Cardiac muscle cell (in vitro differentiated cells and primary cell): ENCODE measurements around the gene RAMAC. TPM values are rescaled to one million over a fixed set of nuclear protein-coding genes. Genes with fewer than 3 reads are reported as not detected.
"Not testable (repeated sequence)": the region's sequence is repeated elsewhere in the genome, so short reads cannot be mapped to it uniquely, and the experiment has no call there.

Experiments used
- DNase-seq, 2 donors: peaks; one replicate each; pipeline versions ENCODE4 v3.0.0 to v3.0.0-alpha.2; 2010 to 2017; ENCODE audit warnings: low read depth in 1 of 2, low spot score in 1 of 2
- H3K27ac ChIP-seq: fragments of 200-600 bp; sonication (generic); 2 replicates; pipeline ENCODE4 v1.5.1; 2016
- H3K27me3 ChIP-seq: fragments of 200-600 bp; sonication (generic); 2 replicates; pipeline ENCODE4 v1.6.0; 2016; ENCODE audit warnings: control low read depth
- H3K36me3 ChIP-seq: fragments of 200-600 bp; sonication (generic); 2 replicates; pipeline ENCODE4 v1.5.1; 2016; ENCODE audit warnings: control low read depth
- H3K4me1 ChIP-seq: fragments of 200-600 bp; sonication (generic); 2 replicates; pipeline ENCODE4 v1.8.1; 2017; ENCODE audit warnings: low read depth, mild to moderate bottlenecking, mixed run types
- H3K4me3 ChIP-seq: fragments of 200-600 bp; sonication (generic); 2 replicates; pipeline ENCODE4 v1.5.1; 2016; ENCODE audit warnings: mild to moderate bottlenecking
- H3K9me3 ChIP-seq: fragments of 200-600 bp; sonication (generic); 2 replicates; pipeline ENCODE4 v1.5.1; 2017; ENCODE audit warnings: low read depth, mild to moderate bottlenecking, control low read depth
- polyA plus RNA-seq: library from polyadenylated mRNA; unstranded; fragments of >200 nt; fragmentation: Nextera tagmentation; extraction: Ambion mirVana; gene quantifications from 2 replicates; pipeline ENCODE4 v1.2.1, GENCODE V29; 2016
- total RNA-seq: library from RNA; depleted of rRNA; stranded (reverse); fragments of >200 nt; gene quantifications from 2 replicates; pipeline ENCODE4 v1.2.3, GENCODE V29; 2016
- TF ChIP-seq, protein P1 (sequence below): IDR thresholded peaks from 2 replicates; pipeline ENCODE4 v1.5.1; 2012; ENCODE audit warnings: low read depth, mild to moderate bottlenecking, low read length

RAMAC gene
- total RNA-seq (37.3 and 60.7 TPM in 2 replicates), polyA plus RNA-seq (67.7 and 91.1 TPM in 2 replicates)

DNA sequence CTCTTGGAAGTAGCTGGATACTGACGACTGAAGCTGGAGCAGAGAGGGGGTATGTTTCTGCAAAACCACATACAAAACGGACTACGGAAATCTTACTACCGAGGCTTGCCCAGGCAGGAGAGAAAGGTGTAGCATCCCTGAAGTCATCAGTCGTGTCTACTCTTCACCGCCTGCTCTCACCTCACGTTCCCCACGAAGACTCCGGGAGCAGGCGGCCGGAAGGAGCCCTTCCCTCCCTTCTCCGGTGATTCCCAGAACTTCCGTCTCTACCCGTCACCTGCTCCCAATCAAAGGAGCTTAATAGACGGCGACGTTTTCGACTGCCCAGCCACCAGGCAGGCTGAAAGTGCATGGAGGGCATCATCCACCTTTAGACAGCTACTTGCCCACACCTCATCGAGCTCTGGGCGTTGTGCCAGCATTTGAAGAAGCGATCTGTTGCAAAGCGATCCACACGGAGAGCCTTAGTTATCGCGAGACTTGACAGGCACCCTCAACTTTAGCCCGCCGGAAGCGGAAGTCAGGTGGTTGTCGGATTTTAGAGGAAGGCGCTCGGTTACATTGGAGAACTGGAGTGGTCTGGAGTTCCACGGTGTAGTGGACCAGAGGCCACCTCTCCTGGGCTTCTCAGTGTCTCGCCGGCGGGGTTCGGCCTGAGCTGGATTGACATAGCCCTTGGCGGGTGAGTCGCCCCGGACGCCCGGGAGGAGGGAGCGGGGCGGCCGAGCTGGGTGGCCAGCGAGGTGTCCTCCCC, at the start of gene RAMAC:
TSS of gene RAMAC (plus strand) at position 523 of the 754 bp plus-strand sequence. CDS start 2,809 bp downstream, outside the sequence.
- Histone ChIP-seq H3K4me3 (peak within 1 kb of the TSS; percentile 73), H3K9me3 (no peaks in the 10 kb centered on the region), H3K27me3 (no peaks in the 10 kb centered on the region), H3K4me1 (peaks cover 22% of the 10 kb centered on the region), H3K27ac (peak within 1 kb of the TSS; percentile 85), H3K36me3 (peaks cover 11% of the 10 kb centered on the region)
- TF ChIP-seq, protein P1, sequence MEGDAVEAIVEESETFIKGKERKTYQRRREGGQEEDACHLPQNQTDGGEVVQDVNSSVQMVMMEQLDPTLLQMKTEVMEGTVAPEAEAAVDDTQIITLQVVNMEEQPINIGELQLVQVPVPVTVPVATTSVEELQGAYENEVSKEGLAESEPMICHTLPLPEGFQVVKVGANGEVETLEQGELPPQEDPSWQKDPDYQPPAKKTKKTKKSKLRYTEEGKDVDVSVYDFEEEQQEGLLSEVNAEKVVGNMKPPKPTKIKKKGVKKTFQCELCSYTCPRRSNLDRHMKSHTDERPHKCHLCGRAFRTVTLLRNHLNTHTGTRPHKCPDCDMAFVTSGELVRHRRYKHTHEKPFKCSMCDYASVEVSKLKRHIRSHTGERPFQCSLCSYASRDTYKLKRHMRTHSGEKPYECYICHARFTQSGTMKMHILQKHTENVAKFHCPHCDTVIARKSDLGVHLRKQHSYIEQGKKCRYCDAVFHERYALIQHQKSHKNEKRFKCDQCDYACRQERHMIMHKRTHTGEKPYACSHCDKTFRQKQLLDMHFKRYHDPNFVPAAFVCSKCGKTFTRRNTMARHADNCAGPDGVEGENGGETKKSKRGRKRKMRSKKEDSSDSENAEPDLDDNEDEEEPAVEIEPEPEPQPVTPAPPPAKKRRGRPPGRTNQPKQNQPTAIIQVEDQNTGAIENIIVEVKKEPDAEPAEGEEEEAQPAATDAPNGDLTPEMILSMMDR: no peak
- peak; percentile 96 to 98 for DNase-seq

DNA sequence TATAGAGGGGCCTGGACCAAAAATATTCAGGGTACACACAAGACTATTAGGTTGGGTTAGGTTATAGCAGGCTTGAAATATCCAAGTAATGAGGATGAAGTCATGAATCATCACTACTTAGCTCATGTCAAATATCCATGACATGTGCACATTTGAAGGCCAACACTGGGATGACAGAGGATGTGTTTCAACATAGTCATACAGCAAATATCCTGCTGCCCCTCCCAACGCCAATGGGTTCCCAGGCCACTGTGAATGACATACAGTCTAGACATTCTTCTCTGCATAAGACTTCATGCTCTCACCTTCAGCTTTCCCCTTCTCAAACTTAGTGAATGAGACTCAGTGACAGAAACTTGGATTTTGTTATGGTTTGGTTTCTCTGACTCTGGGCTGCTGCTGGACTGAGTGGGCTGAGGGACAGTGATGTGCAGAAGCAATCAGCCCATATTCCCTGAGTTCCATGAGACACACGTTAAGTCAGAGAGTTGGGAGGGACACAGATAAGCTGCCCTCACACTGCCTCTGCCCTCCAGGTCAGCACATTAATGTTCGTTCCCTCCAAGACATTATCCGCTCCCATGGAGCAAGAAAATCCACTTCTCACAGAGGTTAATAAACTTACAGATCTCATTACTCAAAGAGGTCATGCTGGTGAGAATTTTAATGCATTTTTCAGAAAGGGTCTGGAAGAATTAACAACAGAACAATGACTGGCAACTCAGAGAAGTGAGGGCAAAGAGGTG, 48.9 kb upstream of the RAMAC start:
- H3K36me3 ChIP-seq: no peaks in the 10 kb centered on the region
- H3K27me3 ChIP-seq: no peaks in the 10 kb centered on the region
- no peaks in the 10 kb centered on the region for H3K9me3 ChIP-seq
- no peak overlapping the region for H3K4me3 ChIP-seq
- H3K4me1 ChIP-seq: no peaks in the 10 kb centered on the region
- no peak for DNase-seq
- TF ChIP-seq, protein P1: no peak
- no peak overlapping the region for H3K27ac ChIP-seq

DNA sequence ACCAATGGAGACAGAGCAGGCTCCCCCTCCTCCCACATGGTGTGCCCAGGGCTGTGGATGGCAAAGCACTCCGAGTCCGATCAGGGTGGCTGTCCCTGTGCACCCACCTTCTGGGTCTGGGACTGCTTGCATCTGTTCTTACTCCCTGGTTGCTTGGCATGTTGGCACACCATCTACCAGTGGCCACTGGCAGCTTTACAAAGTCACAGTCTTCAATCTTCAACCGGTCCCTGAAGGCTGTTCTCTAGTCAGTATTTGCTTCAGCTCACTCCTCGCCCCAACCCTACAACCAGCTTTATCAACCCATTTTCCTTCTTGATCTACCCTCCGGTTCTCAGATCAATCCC, 48.3 kb upstream of the RAMAC start:
- Histone ChIP-seq H3K4me3 (no peak overlapping the region), H3K36me3 (no peaks in the 10 kb centered on the region), H3K9me3 (no peaks in the 10 kb centered on the region), H3K27me3 (no peaks in the 10 kb centered on the region), H3K27ac (no peak overlapping the region), H3K4me1 (no peaks in the 10 kb centered on the region)
- TF ChIP-seq, protein P1: no peak
- no peak for DNase-seq

DNA sequence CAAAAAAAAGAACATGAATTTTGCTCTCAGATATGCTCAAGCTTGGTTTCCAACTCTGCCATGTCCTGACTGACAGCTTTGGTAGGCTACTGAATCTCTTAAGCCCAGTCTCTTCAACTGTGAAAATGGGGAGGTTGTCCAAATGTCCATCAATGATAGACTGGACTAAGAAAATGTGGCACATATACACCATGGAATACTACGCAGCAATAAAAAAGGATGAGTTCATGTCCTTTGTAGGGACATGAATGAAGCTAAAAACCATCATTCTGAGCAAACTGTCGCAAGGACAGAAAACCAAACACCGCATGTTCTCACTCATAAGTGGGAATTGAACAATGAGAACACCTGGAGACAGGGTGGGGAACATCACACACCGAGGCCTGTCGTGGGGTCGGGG, 46.3 kb upstream of the RAMAC start:
- H3K36me3 ChIP-seq, DNase-seq: not testable (repeated sequence)

DNA sequence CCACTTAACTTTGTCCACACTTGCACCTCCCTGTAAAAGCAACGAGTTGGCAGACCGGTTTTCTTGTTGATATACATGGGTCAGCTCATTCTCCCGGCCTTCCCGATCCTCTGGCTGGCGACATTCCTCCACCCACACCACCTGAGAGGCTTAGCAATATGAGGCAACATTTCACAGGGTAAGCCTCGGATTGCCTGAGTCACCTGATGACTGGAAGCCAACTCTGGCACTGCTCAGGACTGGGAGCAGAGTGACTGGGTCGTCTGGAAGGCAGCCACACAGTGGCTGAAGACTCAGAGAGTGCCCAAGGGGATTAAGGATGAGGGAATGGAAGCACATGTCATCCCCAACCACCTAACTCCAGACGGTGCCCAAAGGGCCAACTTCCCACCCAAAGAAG, 43.3 kb upstream of the RAMAC start:
- TF ChIP-seq, protein P1: no peak
- DNase-seq: no peak
- H3K27ac ChIP-seq: no peak overlapping the region

More for the DNA sequence above, 46.3 kb upstream of the RAMAC start:
- H3K9me3 ChIP-seq, H3K27me3 ChIP-seq, H3K4me1 ChIP-seq, H3K27ac ChIP-seq, H3K4me3 ChIP-seq: not testable (repeated sequence)

DNA sequence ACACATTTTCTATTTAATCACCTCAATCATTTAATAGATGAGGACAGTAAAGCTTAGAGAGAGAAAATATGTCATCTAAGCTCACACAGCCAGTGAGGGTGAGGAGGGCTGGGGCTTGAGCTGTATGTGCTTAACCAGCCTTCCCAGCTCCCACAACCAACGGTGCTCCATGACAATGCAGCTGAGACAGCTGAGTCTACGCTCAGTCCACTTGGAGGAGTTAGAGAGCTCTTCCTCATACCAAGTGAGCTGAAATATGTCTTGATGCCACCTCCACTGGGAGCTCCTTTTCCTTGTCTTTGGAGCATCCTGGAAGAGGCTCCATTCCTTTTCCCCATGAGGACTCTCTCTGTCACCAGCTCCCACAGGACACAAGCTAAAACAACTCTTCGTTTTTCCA, 42.8 kb upstream of the RAMAC start:
- no peak for DNase-seq
- Histone ChIP-seq H3K27ac (no peak overlapping the region), H3K4me1 (no peaks in the 10 kb centered on the region), H3K9me3 (no peaks in the 10 kb centered on the region), H3K27me3 (no peaks in the 10 kb centered on the region), H3K4me3 (no peak overlapping the region), H3K36me3 (no peaks in the 10 kb centered on the region)
- TF ChIP-seq, protein P1: no peak

More for the DNA sequence above, 43.3 kb upstream of the RAMAC start:
- Histone ChIP-seq H3K36me3 (no peaks in the 10 kb centered on the region), H3K27me3 (no peaks in the 10 kb centered on the region), H3K4me3 (no peak overlapping the region), H3K4me1 (no peaks in the 10 kb centered on the region), H3K9me3 (no peaks in the 10 kb centered on the region)
